Esophagus squamous epithelium (tissue), 5 donors: ENCODE data around the gene GNAL. TPM values are rescaled to one million over a fixed set of nuclear protein-coding genes. Genes with fewer than 3 reads are reported as not detected.
"Not testable (repeated sequence)": the region's sequence is repeated elsewhere in the genome, so short reads cannot be mapped to it uniquely, and the experiment has no call there.

ENCODE experiments used
- DNase-seq: peaks from one replicate; lab custom pipeline; 2025; lab: John Stamatoyannopoulos, UW
- H3K27ac ChIP-seq, 4 donors: fragments of 200-600 bp; sonication (generic); one replicate each; pipeline ENCODE4 v1.5.1; 2016 to 2019; ENCODE audit warnings: mild to moderate bottlenecking in 1 of 4
- H3K27me3 ChIP-seq, 4 donors: fragments of 200-600 bp; sonication (generic); 1 replicate in 3 of 4; 2 replicates in 1 of 4; pipeline versions ENCODE4 v1.5.1 to v1.6.0; 2017 to 2021; ENCODE audit warnings: antibody characterized with exemption in 1 of 4
- H3K36me3 ChIP-seq, 3 donors: fragments of 200-600 bp; sonication (generic); one replicate each; pipeline ENCODE4 v1.5.1; 2016 to 2019
- H3K4me1 ChIP-seq, 3 donors: fragments of 200-600 bp; sonication (generic); one replicate each; pipeline ENCODE4 v1.5.1; 2017 to 2019
- H3K4me3 ChIP-seq, 4 donors: fragments of 200-600 bp; sonication (generic); 1 replicate in 3 of 4; 2 replicates in 1 of 4; pipeline ENCODE4 v1.5.1; 2016 to 2019; ENCODE audit warnings: mild to moderate bottlenecking in 2 of 4, moderate library complexity in 1 of 4
- H3K9me3 ChIP-seq, 3 donors: fragments of 200-600 bp; sonication (generic); one replicate each; pipeline ENCODE4 v1.5.1; 2016 to 2019
- POLR2A ChIP-seq, 4 donors: fragments of 450-650 bp; IDR thresholded peaks; one replicate each; pipeline ENCODE4 v1.6.1; 2017; ENCODE audit warnings: antibody characterized with exemption in 4 of 4, mild to moderate bottlenecking in 4 of 4, moderate library complexity in 3 of 4
- WGBS, 2 donors: methylation state at CpG; one replicate each; pipeline ENCODE4 v1.1.5; 2018; 5-methylcytosine and 5-hydroxymethylcytosine counted together
- intact Hi-C: fragments of 100-400 bp; cut with DNase I; formaldehyde crosslinking; loops from one replicate; pipeline ENCODE4 v1.15.0; 2022
- total RNA-seq, 4 donors: library from RNA; depleted of rRNA; stranded (reverse); fragments of >200 nt; gene quantifications; one replicate each; pipeline ENCODE4 v1.1.0, GENCODE V29; 2016
- TF ChIP-seq, protein P1 (sequence below), 6 experiments: fragments of 450-650 bp in 4 of 6; fragments of 200-600 bp in 2 of 6; sonication (generic) in 2 of 6; IDR thresholded peaks; one replicate each; pipeline ENCODE4 v1.5.1; 2016 to 2019; ENCODE audit warnings: antibody characterized with exemption in 6 of 6, mild to moderate bottlenecking in 4 of 6, moderate library complexity in 4 of 6
- donor health status: DM: yes; HTN: yes; CAD: no.

The GNAL gene
- 10 to 100 TPM in 2 of 4 donors, 1 to 10 TPM in 2; 2.4 to 23.4 (median 7.0) TPM for total RNA-seq

DNA sequence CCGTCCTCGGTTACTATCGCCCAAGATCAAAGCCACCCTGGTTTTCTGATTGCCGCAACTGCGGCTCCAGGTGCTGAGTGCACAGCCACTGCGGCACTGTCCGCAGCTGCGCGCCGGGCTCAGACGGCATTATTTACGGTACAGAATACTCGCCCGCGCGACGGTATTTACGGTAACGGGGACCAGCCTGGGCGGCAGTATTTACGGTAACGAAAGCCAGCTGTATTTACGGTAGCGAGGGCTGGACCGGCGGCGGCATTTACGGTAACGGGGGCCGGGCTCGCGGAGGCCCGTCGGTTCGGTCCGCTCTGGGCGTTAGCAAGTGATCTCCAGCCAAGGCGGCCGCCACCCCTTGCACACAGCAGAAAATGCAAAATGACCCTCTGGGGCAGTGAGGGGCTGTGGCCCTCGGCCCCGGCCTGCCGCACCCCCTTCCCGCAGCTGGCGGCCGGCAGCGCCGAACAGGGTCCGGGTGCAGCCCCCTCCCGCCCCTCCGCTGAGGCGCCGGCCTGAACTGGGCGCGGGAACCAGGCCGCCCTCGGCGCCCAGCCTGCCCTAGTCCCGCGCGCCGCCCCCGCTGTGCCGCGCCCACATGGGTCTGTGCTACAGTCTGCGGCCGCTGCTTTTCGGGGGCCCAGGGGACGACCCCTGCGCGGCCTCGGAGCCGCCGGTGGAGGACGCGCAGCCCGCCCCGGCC, at the start of gene GNAL:
Gene GNAL, plus strand, starts transcription at position 293 of the 697 bp plus-strand sequence. Its CDS starts 300 bp downstream, at position 593.
- WGBS, 2 donors, result 0% methylated on average over 12 to 17 of the region's 77 CpGs
- H3K4me3 ChIP-seq, result peak within 1 kb of the TSS; percentile 63 to 84 (median 78)

DNA sequence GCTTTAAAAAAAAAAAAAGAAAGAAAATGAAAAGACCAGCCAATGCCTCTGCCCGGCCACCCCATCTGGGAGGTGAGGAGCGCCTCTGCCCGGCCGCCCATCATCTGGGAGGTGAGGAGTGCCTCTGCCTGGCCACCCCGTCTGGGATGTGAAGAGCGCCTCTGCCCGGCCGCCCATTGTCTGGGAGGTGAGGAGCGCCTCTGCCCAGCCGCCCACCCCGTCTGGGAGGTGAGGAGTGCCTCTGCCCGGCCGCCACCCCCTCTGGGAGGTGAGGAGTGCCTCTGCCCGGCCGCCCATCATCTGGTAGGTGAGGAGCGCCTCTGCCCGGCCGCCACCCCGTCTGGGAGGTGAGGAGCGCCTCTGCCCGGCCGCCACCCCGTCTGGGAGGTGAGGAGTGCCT, 41.8 kb upstream of the GNAL start:
- WGBS, 2 donors, result 91 to 98% methylated on average over 5 to 9 of the region's 23 CpGs
- H3K27me3 ChIP-seq, H3K9me3 ChIP-seq, H3K4me1 ChIP-seq, intact Hi-C loops, H3K4me3 ChIP-seq, H3K36me3 ChIP-seq, H3K27ac ChIP-seq, DNase-seq: not testable (repeated sequence)

More for the DNA sequence above, at the start of gene GNAL:
- DNase-seq, result no peak
- Histone ChIP-seq H3K27me3 (peaks cover 0 to 26% (median 0%) of the 10 kb centered on the region in 4 donors), H3K4me1 (peaks cover 5 to 20% (median 5%) of the 10 kb centered on the region in 3 donors), H3K36me3 (no peaks in the 10 kb centered on the region), H3K27ac (peak within 1 kb of the TSS; percentile 56 to 85 (median 80)), H3K9me3 (peaks cover 0 to under 1% (median 0%) of the 10 kb centered on the region in 3 donors)
- peak in 1 of 4 donors; percentile 14 for TF ChIP-seq POLR2A (IDR thresholded peaks at IDR 0.05)
- TF ChIP-seq, protein P1, sequence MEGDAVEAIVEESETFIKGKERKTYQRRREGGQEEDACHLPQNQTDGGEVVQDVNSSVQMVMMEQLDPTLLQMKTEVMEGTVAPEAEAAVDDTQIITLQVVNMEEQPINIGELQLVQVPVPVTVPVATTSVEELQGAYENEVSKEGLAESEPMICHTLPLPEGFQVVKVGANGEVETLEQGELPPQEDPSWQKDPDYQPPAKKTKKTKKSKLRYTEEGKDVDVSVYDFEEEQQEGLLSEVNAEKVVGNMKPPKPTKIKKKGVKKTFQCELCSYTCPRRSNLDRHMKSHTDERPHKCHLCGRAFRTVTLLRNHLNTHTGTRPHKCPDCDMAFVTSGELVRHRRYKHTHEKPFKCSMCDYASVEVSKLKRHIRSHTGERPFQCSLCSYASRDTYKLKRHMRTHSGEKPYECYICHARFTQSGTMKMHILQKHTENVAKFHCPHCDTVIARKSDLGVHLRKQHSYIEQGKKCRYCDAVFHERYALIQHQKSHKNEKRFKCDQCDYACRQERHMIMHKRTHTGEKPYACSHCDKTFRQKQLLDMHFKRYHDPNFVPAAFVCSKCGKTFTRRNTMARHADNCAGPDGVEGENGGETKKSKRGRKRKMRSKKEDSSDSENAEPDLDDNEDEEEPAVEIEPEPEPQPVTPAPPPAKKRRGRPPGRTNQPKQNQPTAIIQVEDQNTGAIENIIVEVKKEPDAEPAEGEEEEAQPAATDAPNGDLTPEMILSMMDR (IDR thresholded peaks at IDR 0.05), result no peak
- intact Hi-C loops, result no loop called here

DNA sequence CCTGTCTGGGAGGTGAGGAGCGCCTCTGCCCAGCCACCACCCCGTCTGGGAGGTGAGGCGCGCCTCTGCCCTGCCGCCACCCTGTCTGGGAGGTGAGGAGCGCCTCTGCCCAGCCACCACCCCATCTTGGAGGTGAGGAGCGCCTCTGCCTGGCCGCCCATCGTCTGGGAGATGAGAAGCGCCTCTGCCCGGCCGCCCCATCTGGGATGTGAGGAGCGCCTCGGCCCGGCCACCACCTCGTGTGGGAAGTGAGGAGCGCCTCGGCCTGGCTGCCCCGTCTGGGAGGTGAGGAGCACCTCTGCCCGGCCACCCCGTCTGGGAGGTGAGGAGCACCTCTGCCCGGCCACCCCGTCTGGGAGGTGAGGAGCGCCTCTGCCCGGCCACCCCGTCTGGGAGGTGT, 41.3 kb upstream of the GNAL start:
- intact Hi-C loops, result not testable (repeated sequence)
- WGBS, 2 donors, result no CpG with 5 or more reads among the region's 26 CpGs

DNA sequence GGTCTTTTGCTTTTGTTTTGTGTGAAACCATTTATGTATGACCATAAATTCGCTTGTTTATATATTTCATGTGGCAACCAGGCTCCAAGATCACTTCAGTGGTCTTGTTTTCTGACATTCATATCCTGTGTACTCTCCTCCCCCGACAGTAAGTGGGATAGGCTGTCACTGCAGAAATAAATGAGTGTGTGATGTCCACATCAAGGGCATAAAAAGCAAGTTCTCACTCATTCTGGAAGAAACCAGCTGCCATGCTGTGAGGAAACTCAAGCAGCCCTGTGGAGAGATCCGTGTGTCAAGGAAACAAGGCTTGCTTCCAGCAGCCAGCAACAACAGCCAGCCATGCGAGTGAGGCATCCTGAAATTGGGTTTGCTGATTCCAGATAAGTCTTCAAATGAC, 39.2 kb upstream of the GNAL start:
- peaks cover 0 to under 1% (median 0%) of the 10 kb centered on the region in 3 donors for H3K4me1 ChIP-seq
- H3K4me3 ChIP-seq, result no peak overlapping the region
- no peaks in the 10 kb centered on the region for H3K36me3 ChIP-seq
- no peak for TF ChIP-seq POLR2A (IDR thresholded peaks at IDR 0.05)
- TF ChIP-seq, protein P1 (IDR thresholded peaks at IDR 0.05), result no peak
- peaks cover 0 to 16% (median 0%) of the 10 kb centered on the region in 4 donors for H3K27me3 ChIP-seq
- WGBS, 2 donors, result 55 to 67% methylated on average over 3 to 4 of the region's 4 CpGs
- intact Hi-C loops, result no loop called here
- H3K9me3 ChIP-seq, result peaks cover 0 to 8% (median 0%) of the 10 kb centered on the region in 3 donors
- H3K27ac ChIP-seq, result no peak overlapping the region
- DNase-seq, result no peak

More for the DNA sequence above, 41.3 kb upstream of the GNAL start:
- not testable (repeated sequence) for H3K9me3 ChIP-seq, H3K27me3 ChIP-seq, H3K36me3 ChIP-seq, H3K4me3 ChIP-seq, H3K4me1 ChIP-seq, DNase-seq, H3K27ac ChIP-seq

DNA sequence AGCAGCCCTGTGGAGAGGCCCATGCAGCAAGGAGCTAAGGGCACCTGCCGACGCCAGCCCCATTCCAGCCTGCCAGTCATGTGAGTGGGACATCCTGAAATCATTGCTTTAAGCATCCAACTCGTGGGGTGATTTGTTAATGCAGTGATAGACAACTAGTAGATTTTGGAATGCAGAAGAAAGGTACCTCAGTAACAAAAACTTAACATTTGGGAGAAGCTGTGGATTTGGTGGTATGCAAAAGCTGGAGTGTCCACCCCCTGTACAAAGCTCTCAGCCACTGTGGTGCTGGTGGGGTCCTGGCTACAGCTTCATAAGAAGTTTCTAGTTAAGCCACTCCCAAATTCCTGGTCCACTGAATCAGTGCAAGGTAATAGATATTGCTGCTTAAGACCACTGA, 37.2 kb upstream of the GNAL start:
- H3K36me3 ChIP-seq, result no peaks in the 10 kb centered on the region
- TF ChIP-seq, protein P1 (IDR thresholded peaks at IDR 0.05), result no peak
- no peak for TF ChIP-seq POLR2A (IDR thresholded peaks at IDR 0.05)
- WGBS, 2 donors, result 65 to 86% methylated on average over 1 to 3 of the region's 3 CpGs
- no peak overlapping the region for H3K4me3 ChIP-seq
- H3K27ac ChIP-seq, result no peak overlapping the region
- peaks cover 0 to 23% (median 0%) of the 10 kb centered on the region in 4 donors for H3K27me3 ChIP-seq
- peaks cover 0 to 11% (median 4%) of the 10 kb centered on the region in 3 donors for H3K4me1 ChIP-seq
- H3K9me3 ChIP-seq, result peaks cover 0 to 8% (median 0%) of the 10 kb centered on the region in 3 donors
- no peak for DNase-seq
- intact Hi-C loops, result no loop called here

DNA sequence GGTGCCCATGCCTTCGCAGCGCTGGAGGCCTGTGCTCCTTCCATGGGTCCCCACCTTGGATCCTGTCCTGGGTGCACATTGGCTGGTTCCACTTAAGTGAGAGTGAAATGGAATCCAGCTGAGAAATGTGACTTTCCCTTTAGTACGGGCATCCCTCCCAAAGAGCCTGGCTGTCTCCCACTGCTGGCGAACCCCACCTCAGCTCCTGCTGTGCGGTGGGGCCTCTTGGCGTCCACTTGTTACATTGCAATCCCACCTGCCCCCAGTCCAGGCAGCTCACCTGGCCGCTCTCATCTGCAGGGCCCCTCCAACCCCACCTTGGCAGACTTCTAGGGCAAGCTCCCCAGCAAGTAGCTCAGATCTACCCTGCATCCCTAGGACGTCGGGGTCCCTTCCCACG, 35.5 kb upstream of the GNAL start:
- Histone ChIP-seq H3K36me3 (no peaks in the 10 kb centered on the region), H3K27me3 (peaks cover 0 to 34% (median 0%) of the 10 kb centered on the region in 4 donors), H3K27ac (no peak overlapping the region), H3K4me3 (no peak overlapping the region), H3K4me1 (peaks cover 0 to 11% (median 4%) of the 10 kb centered on the region in 3 donors), H3K9me3 (no peaks in the 10 kb centered on the region)
- no peak for DNase-seq
- TF ChIP-seq, protein P1 (IDR thresholded peaks at IDR 0.05), result no peak
- no peak for TF ChIP-seq POLR2A (IDR thresholded peaks at IDR 0.05)
- WGBS, 2 donors, result 85% methylated on average over 8 to 9 of the region's 10 CpGs
- intact Hi-C loops, result no loop called here
